HepG2 (cell line): ENCODE measurements around the gene MTF1. TPM values are rescaled to one million over a fixed set of nuclear protein-coding genes. Genes with fewer than 3 reads are reported as not detected.
A peak's percentile ranks its signal among the peaks of the same experiment; 100 is the strongest.

Experiments used
- ATF1 ChIP-seq: IDR thresholded peaks from 2 replicates; pipeline ENCODE4 v1.6.1; 2016; ENCODE audit warnings: mild to moderate bottlenecking, control low read depth
- CBFB ChIP-seq: sonication (generic); formaldehyde crosslinking; IDR thresholded peaks from 2 replicates; pipeline ENCODE4 v1.4.0; 2020; ENCODE audit warnings: missing genetic modification reagents
- CREBL2 ChIP-seq: sonication (generic); formaldehyde crosslinking; IDR thresholded peaks from 2 replicates; pipeline ENCODE4 v1.8.1; 2023; ENCODE audit warnings: missing genetic modification reagents, mild to moderate bottlenecking, borderline replicate concordance
- CREM ChIP-seq, 2 experiments: sonication (generic) in 1 of 2; formaldehyde crosslinking in 1 of 2; IDR thresholded peaks; 2 replicates each; pipeline versions ENCODE4 v1.4.0 to v1.6.1; 2016 to 2020; ENCODE audit warnings: antibody characterized with exemption in 1 of 2, mild to moderate bottlenecking in 1 of 2, missing genetic modification reagents in 1 of 2
- FIP1L1 ChIP-seq: fragments of 200-400 bp; formaldehyde crosslinking; IDR thresholded peaks from 2 replicates; pipeline ENCODE4 v1.6.1; 2018; ENCODE audit warnings: low read depth, mild to moderate bottlenecking, low read length, moderate library complexity, borderline replicate concordance; ENCODE audit not compliant: insufficient read depth
- MAF1 ChIP-seq: sonication (generic); formaldehyde crosslinking; IDR thresholded peaks from 2 replicates; pipeline ENCODE4 v1.5.0; 2020; ENCODE audit warnings: missing genetic modification reagents, borderline replicate concordance
- NFYC ChIP-seq: IDR thresholded peaks from 2 replicates; pipeline ENCODE4 v1.6.1; 2016; ENCODE audit warnings: missing genetic modification reagents, missing compliant biosample characterization
- RFX1 ChIP-seq: fragments of 450-650 bp; IDR thresholded peaks from 2 replicates; pipeline ENCODE4 v1.6.1; 2017
- ZBTB7A ChIP-seq: sonication (generic); formaldehyde crosslinking; IDR thresholded peaks from 2 replicates; pipeline ENCODE4 v1.8.0; 2022; ENCODE audit warnings: mild to moderate bottlenecking, missing genetic modification reagents
- ZFP36 ChIP-seq: fragments of 150-350 bp; IDR thresholded peaks from 2 replicates; pipeline ENCODE4 v1.6.1; 2018; ENCODE audit warnings: borderline replicate concordance, low read length, low read depth; ENCODE audit not compliant: partially characterized antibody
- ZKSCAN8 ChIP-seq: IDR thresholded peaks from 2 replicates; pipeline ENCODE4 v1.6.1; 2016; ENCODE audit warnings: borderline replicate concordance, missing genetic modification reagents, missing compliant biosample characterization
- ZMAT5 ChIP-seq: sonication (generic); formaldehyde crosslinking; IDR thresholded peaks from 2 replicates; pipeline ENCODE4 v1.5.0; 2020; ENCODE audit warnings: mild to moderate bottlenecking, low read depth, missing genetic modification reagents, borderline replicate concordance
- ZNF24 ChIP-seq: fragments of 450-650 bp; IDR thresholded peaks from 2 replicates; pipeline ENCODE4 v1.6.1; 2017; ENCODE audit warnings: antibody characterized with exemption, mild to moderate bottlenecking
- ZNF407 ChIP-seq: sonication (generic); formaldehyde crosslinking; IDR thresholded peaks from one replicate; pipeline ENCODE4 v1.5.1; 2020; ENCODE audit warnings: mild to moderate bottlenecking, missing genetic modification reagents; ENCODE audit errors: not compliant biosample characterization
- ZNF430 ChIP-seq: sonication (generic); formaldehyde crosslinking; IDR thresholded peaks from 2 replicates; pipeline ENCODE4 v1.9.0; 2021; ENCODE audit warnings: mild to moderate bottlenecking, missing genetic modification reagents
- ZNF619 ChIP-seq: sonication (generic); formaldehyde crosslinking; IDR thresholded peaks from 2 replicates; pipeline ENCODE4 v1.4.0; 2020; ENCODE audit warnings: mild to moderate bottlenecking, missing genetic modification reagents
- ZNF678 ChIP-seq: sonication (generic); formaldehyde crosslinking; IDR thresholded peaks from 2 replicates; pipeline ENCODE4 v1.4.0; 2020; ENCODE audit warnings: mild to moderate bottlenecking, missing genetic modification reagents
- ZNF737 ChIP-seq: sonication (generic); formaldehyde crosslinking; IDR thresholded peaks from 2 replicates; pipeline ENCODE4 v1.5.0; 2020; ENCODE audit warnings: missing genetic modification reagents, mild to moderate bottlenecking, borderline replicate concordance
- ZNF749 ChIP-seq: sonication (generic); formaldehyde crosslinking; IDR thresholded peaks from 2 replicates; pipeline ENCODE4 v1.8.0; 2022; ENCODE audit warnings: mild to moderate bottlenecking, missing genetic modification reagents, moderate library complexity, borderline replicate concordance
- ZNF816 ChIP-seq: sonication (generic); formaldehyde crosslinking; IDR thresholded peaks from 2 replicates; pipeline ENCODE4 v1.8.0; 2022; ENCODE audit warnings: missing genetic modification reagents, mild to moderate bottlenecking, borderline replicate concordance
- ZSCAN31 ChIP-seq: sonication (generic); formaldehyde crosslinking; IDR thresholded peaks from 2 replicates; pipeline ENCODE4 v1.5.0; 2020; ENCODE audit warnings: low read depth, mild to moderate bottlenecking, missing genetic modification reagents
- polyA plus RNA-seq, 8 experiments: library from polyadenylated mRNA; depleted of rRNA in 3 of 8; stranded (reverse) in 7 of 8; unstranded in 1 of 8; fragments of >200 nt; fragmentation: Illumina TruSeq in 4 of 8; extraction: Trizol in 4 of 8; gene quantifications; 2 replicates each; pipeline versions ENCODE4 v1.2.1 to v1.2.3, GENCODE V29; 2011 to 2016; ENCODE audit warnings: low read depth in 4 of 8, missing spikeins in 1 of 8, mixed read lengths in 1 of 8; ENCODE audit not compliant: insufficient read depth in 1 of 8
- total RNA-seq, 5 experiments: library from RNA; depleted of rRNA; stranded (reverse); fragments of >200 nt; fragmentation: Illumina TruSeq; extraction: Trizol; gene quantifications; 2 replicates each; pipeline ENCODE4 v1.2.3, GENCODE V29; 2016; ENCODE audit warnings: low read depth in 1 of 5

Gene MTF1
- total and polyA plus RNA-seq, 2 of the 13 experiments (the other 11 are each of a cell fraction or from before 2014, with no cell fraction given): 2.4 to 3.3 TPM

GRCh38 chr1:37859507-37860345 is at the start of gene MTF1 (continued):
- peak; percentile 35; the same call in 1 of the 2 replicates for TF ChIP-seq ZNF430 (CRISPR knock-in tag)
- TF ChIP-seq ATF1 (CRISPR knock-in tag): peak; percentile 94
- no peak for TF ChIP-seq ZNF24
- no peak for TF ChIP-seq ZNF816 (CRISPR knock-in tag)
- no peak for TF ChIP-seq ZKSCAN8 (CRISPR knock-in tag)
- 0 out of 2 replicates have a peak, but pooled peaks have one; percentile 60 for TF ChIP-seq ZNF619 (CRISPR knock-in tag)
- no peak for TF ChIP-seq ZFP36
- TF ChIP-seq CREM (IDR thresholded peaks at IDR 0.05): peak; percentile 97
- TF ChIP-seq CREM (CRISPR knock-in tag; IDR thresholded peaks at IDR 0.05): peak; percentile 69
- 0 out of 2 replicates have a peak, but pooled peaks have one; percentile 41 for TF ChIP-seq CBFB (CRISPR knock-in tag)
- TF ChIP-seq ZMAT5: no peak
- TF ChIP-seq ZNF678: no peak
- TF ChIP-seq ZNF737 (CRISPR knock-in tag): no peak
- peak; percentile 45; the same call in 1 of the 2 replicates for TF ChIP-seq ZSCAN31 (CRISPR knock-in tag)
- TF ChIP-seq NFYC (CRISPR knock-in tag): peak; percentile 91
- no peak for TF ChIP-seq ZNF407 (CRISPR knock-in tag)
- no peak for TF ChIP-seq ZBTB7A (CRISPR knock-in tag)
- TF ChIP-seq ZNF749 (CRISPR knock-in tag): peak; percentile 49; the same call in 1 of the 2 replicates
- no peak for TF ChIP-seq CREBL2 (CRISPR knock-in tag)
- no peak for TF ChIP-seq MAF1 (CRISPR knock-in tag)
- no peak for TF ChIP-seq FIP1L1
- TF ChIP-seq RFX1: peak; percentile 38; the same call in 1 of the 2 replicates
